ENCODE results near the gene CD200R1L.
A peak's percentile ranks its signal among the peaks of the same experiment; 100 is the strongest.
"Not testable (repeated sequence)": the region's sequence is repeated elsewhere in the genome, so short reads cannot be mapped to it uniquely, and the experiment has no call there.

CD200R1L gene

DNA sequence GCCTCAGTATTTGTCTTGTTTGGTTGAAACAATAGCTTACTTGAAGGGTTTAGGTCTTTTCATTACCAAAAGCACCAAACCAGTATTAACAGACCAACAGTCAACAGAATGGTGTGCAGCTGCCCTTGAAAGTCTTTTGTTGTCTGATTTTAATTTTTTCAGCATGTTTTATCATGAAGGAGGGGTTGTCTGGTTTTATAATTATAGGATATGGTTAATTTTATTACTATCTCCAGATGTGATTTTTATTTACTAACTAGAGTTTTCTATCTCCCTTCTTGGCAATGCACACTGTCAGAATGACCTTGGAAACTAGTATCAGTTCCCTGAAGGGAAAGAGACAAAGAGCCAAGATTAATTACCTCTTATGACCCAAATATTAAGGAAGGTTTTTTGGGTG, 9.2 kb upstream of the CD200R1L start:
- Histone ChIP-seq H3K9ac (ENCODE audit: low read length) (no peak overlapping the region), H3K9me3 (ENCODE audit: low read length) (no peaks in the 10 kb centered on the region), H3K9me2 (ENCODE audit: low read depth, low read length) (no peaks in the 10 kb centered on the region), H2AFZ (ENCODE audit: low read length) (no peak overlapping the region), H3K27ac (ENCODE audit: low read depth, low read length, poor library complexity, severe bottlenecking) (no peak overlapping the region), H3F3A (ENCODE audit: insufficient read depth, low read length) (no peaks in the 10 kb centered on the region), H3K27me3 (ENCODE audit: insufficient read depth, low read length) (no peaks in the 10 kb centered on the region), H3K36me3 (ENCODE audit: insufficient read depth, low read length) (no peaks in the 10 kb centered on the region), H4K20me1 (ENCODE audit: insufficient read depth, low read length) (no peaks in the 10 kb centered on the region), H3K79me2 (ENCODE audit: insufficient read depth, low read length) (no peaks in the 10 kb centered on the region), H3K4me2 (ENCODE audit: low read length) (no peak overlapping the region), H3K4me1 (ENCODE audit: insufficient read depth, low read length, severe bottlenecking) (no peaks in the 10 kb centered on the region), H3K4me3 (ENCODE audit: low read depth, low read length, poor library complexity, severe bottlenecking) (no peak overlapping the region)
- no peak for TF ChIP-seq EZH2 (IDR thresholded peaks at IDR 0.05; ENCODE audit: borderline replicate concordance, low read length)
- TF ChIP-seq, protein P1, sequence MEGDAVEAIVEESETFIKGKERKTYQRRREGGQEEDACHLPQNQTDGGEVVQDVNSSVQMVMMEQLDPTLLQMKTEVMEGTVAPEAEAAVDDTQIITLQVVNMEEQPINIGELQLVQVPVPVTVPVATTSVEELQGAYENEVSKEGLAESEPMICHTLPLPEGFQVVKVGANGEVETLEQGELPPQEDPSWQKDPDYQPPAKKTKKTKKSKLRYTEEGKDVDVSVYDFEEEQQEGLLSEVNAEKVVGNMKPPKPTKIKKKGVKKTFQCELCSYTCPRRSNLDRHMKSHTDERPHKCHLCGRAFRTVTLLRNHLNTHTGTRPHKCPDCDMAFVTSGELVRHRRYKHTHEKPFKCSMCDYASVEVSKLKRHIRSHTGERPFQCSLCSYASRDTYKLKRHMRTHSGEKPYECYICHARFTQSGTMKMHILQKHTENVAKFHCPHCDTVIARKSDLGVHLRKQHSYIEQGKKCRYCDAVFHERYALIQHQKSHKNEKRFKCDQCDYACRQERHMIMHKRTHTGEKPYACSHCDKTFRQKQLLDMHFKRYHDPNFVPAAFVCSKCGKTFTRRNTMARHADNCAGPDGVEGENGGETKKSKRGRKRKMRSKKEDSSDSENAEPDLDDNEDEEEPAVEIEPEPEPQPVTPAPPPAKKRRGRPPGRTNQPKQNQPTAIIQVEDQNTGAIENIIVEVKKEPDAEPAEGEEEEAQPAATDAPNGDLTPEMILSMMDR (IDR thresholded peaks at IDR 0.05; ENCODE audit: low read length): no peak

DNA sequence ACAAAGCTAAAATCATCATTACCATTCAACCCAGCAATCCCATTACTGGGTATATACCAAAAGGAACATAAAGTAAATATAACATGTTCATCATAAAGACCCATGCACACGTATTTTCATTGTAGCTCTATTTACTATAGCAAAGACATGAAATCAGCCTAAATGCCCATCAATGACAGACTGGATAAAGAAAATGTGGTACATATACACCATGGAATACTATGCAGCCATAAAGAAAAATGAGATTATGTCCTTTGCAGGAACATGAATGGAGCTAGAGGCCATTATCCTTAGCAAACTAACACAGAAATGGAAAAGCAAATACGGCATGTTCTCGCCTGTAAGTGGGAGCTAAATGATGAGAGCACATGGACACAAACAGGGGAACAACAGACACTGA, 8.4 kb upstream of the CD200R1L start:
- H3K9me2 ChIP-seq (ENCODE audit: low read depth, low read length); H3K9me3 ChIP-seq (ENCODE audit: low read length); H3K9ac ChIP-seq (ENCODE audit: low read length): not testable (repeated sequence)

DNA sequence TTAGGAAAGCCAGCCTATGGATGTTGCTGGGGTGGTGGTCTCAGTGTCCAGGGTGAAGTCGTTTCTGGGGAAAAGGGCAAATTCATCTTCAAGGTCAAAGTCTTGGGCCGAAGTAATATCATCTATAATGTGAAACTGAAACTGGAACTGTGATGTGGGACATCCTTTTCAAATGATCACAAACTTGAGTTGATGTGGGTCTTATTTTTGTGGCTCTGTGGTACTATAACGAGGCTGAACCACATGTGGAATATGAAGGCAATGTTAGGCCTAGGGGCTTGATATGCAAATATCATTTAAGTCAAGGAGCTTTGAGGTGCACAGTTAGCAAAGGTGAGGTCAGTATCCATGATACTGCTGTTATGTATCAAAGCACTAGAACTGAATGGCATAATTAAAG, 1.5 kb upstream of the CD200R1L start:
- Histone ChIP-seq H3K9me3 (ENCODE audit: low read length) (no peaks in the 10 kb centered on the region), H2AFZ (ENCODE audit: low read length) (no peak overlapping the region), H3K4me3 (ENCODE audit: low read depth, low read length, poor library complexity, severe bottlenecking) (no peak overlapping the region), H3K79me2 (ENCODE audit: insufficient read depth, low read length) (no peaks in the 10 kb centered on the region), H4K20me1 (ENCODE audit: insufficient read depth, low read length) (no peaks in the 10 kb centered on the region), H3F3A (ENCODE audit: insufficient read depth, low read length) (no peaks in the 10 kb centered on the region), H3K27me3 (ENCODE audit: insufficient read depth, low read length) (no peaks in the 10 kb centered on the region), H3K9ac (ENCODE audit: low read length) (no peak overlapping the region), H3K9me2 (ENCODE audit: low read depth, low read length) (no peaks in the 10 kb centered on the region), H3K4me1 (ENCODE audit: insufficient read depth, low read length, severe bottlenecking) (peaks cover 6% of the 10 kb centered on the region), H3K36me3 (ENCODE audit: insufficient read depth, low read length) (no peaks in the 10 kb centered on the region), H3K4me2 (ENCODE audit: low read length) (0 out of 2 replicates have a peak overlapping the region, but pooled peaks have one; percentile 27), H3K27ac (ENCODE audit: low read depth, low read length, poor library complexity, severe bottlenecking) (no peak overlapping the region)
- TF ChIP-seq, protein P1 (IDR thresholded peaks at IDR 0.05; ENCODE audit: low read length): no peak
- TF ChIP-seq EZH2 (IDR thresholded peaks at IDR 0.05; ENCODE audit: borderline replicate concordance, low read length): no peak

More for the DNA sequence above, 8.4 kb upstream of the CD200R1L start:
- not testable (repeated sequence) for H3K4me3 ChIP-seq (ENCODE audit: low read depth, low read length, poor library complexity, severe bottlenecking); H3K36me3 ChIP-seq (ENCODE audit: insufficient read depth, low read length); H3K27me3 ChIP-seq (ENCODE audit: insufficient read depth, low read length); H3K79me2 ChIP-seq (ENCODE audit: insufficient read depth, low read length); H3K27ac ChIP-seq (ENCODE audit: low read depth, low read length, poor library complexity, severe bottlenecking); H2AFZ ChIP-seq (ENCODE audit: low read length); H4K20me1 ChIP-seq (ENCODE audit: insufficient read depth, low read length); H3K4me1 ChIP-seq (ENCODE audit: insufficient read depth, low read length, severe bottlenecking); H3F3A ChIP-seq (ENCODE audit: insufficient read depth, low read length); H3K4me2 ChIP-seq (ENCODE audit: low read length)

DNA sequence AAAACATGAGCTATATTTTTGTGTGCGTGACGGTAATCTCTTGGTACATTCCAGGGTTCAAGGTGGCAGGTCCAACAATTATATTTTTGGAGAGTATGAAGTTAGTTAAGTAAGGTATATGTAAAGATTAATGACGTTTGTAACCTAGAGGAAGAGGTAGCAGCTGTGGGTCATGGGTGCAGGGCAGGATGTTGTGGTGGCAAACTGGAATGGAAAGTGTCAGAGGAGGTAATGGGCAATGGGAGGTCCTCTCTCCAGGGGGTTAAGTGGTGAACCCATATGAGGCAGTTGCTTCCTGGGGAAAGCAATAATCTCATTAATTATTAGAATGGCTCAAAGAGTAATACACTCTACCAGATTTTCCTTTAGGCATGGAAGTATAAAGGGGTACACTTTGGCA, 1.0 kb upstream of the CD200R1L start:
- Histone ChIP-seq H2AFZ (ENCODE audit: low read length) (no peak overlapping the region), H3K27ac (ENCODE audit: low read depth, low read length, poor library complexity, severe bottlenecking) (no peak overlapping the region), H3K4me3 (ENCODE audit: low read depth, low read length, poor library complexity, severe bottlenecking) (no peak overlapping the region), H3F3A (ENCODE audit: insufficient read depth, low read length) (no peaks in the 10 kb centered on the region), H3K9ac (ENCODE audit: low read length) (no peak overlapping the region), H3K36me3 (ENCODE audit: insufficient read depth, low read length) (no peaks in the 10 kb centered on the region), H4K20me1 (ENCODE audit: insufficient read depth, low read length) (no peaks in the 10 kb centered on the region), H3K9me2 (ENCODE audit: low read depth, low read length) (no peaks in the 10 kb centered on the region), H3K4me2 (ENCODE audit: low read length) (0 out of 2 replicates have a peak overlapping the region, but pooled peaks have one; percentile 27), H3K4me1 (ENCODE audit: insufficient read depth, low read length, severe bottlenecking) (peaks cover 6% of the 10 kb centered on the region), H3K27me3 (ENCODE audit: insufficient read depth, low read length) (no peaks in the 10 kb centered on the region), H3K9me3 (ENCODE audit: low read length) (no peaks in the 10 kb centered on the region), H3K79me2 (ENCODE audit: insufficient read depth, low read length) (no peaks in the 10 kb centered on the region)
- TF ChIP-seq, protein P1 (IDR thresholded peaks at IDR 0.05; ENCODE audit: low read length): no peak
- TF ChIP-seq EZH2 (IDR thresholded peaks at IDR 0.05; ENCODE audit: borderline replicate concordance, low read length): no peak

Measured in OCI-LY1 (cell line).